SK-N-MC (cell line): Measurements from ENCODE around the gene P2RY2.

Source experiments
- DNase-seq: peaks from one replicate; pipeline ENCODE4 v3.0.0-alpha.2; 2011; ENCODE audit warnings: low read depth, low spot score
- H3K27ac ChIP-seq: fragments of 200-600 bp; sonication (generic); 2 replicates; pipeline ENCODE4 v1.5.1; 2016; ENCODE audit warnings: mixed run types
- H3K36me3 ChIP-seq: fragments of 200-600 bp; sonication (generic); 2 replicates; pipeline ENCODE4 v1.6.1; 2017; ENCODE audit warnings: antibody characterized with exemption, low read length, mixed read lengths; ENCODE audit not compliant: insufficient read depth
- H3K4me3 ChIP-seq: fragments of 200-600 bp; sonication (generic); 2 replicates; pipeline ENCODE4 v1.5.1; 2016
- H3K9ac ChIP-seq: fragments of 200-600 bp; sonication (generic); 2 replicates; pipeline ENCODE4 v1.8.0; 2017; ENCODE audit warnings: mixed run types, mixed read lengths; ENCODE audit not compliant: insufficient read length
- H3K9me3 ChIP-seq: fragments of 200-600 bp; sonication (generic); 2 replicates; pipeline ENCODE4 v1.6.1; 2017; ENCODE audit warnings: low read depth, mild to moderate bottlenecking, antibody characterized with exemption, low read length, moderate library complexity, mixed read lengths
- EZH2 ChIP-seq: fragments of 200-600 bp; sonication (generic); IDR thresholded peaks from one replicate; pipeline ENCODE4 v1.6.1; 2017; ENCODE audit warnings: antibody characterized with exemption
- FOXP2 ChIP-seq: optimal IDR thresholded peaks from 2 replicates; pipeline ENCODE3; 2011; ENCODE audit warnings: mild to moderate bottlenecking, moderate library complexity; ENCODE audit not compliant: insufficient read depth; ENCODE audit errors: extremely low read length, control extremely low read depth
- POLR2AphosphoS5 ChIP-seq: IDR thresholded peaks from 2 replicates; pipeline ENCODE4 v1.6.1; 2012; ENCODE audit warnings: mild to moderate bottlenecking, low read depth, low read length, borderline replicate concordance

The P2RY2 gene

DNA sequence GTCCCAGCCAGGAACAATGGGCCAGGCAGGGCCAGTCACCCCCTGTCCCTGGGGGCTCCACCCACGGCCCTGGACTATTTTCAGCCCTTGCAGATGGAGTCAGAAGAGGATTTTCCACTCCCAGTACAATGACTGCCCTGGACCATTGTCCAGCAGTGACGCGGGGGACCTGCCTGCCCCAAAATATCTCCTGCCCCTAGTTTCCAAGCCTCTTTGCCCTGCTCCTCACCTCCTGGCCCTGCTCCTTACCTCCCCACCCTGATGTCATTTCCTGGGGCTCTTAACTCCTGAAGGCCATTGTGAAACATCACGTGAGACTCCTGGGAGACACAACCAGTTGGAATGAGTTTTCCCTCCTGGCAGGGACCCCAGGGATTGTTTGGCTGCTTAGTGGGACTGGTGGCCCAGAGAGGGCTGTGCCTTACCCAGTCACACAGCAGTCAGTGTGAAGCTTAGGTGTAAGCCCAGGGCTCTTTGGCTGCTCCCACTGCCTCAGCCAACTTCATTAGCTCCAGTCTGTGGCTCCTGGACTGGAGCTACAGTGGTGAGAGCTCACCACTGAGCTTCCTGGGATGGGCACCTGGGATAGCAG is 22.2 kb downstream of the P2RY2 start:
- TF ChIP-seq EZH2, result no peak
- no peak for TF ChIP-seq FOXP2
- no peak for TF ChIP-seq POLR2AphosphoS5
- H3K4me3 ChIP-seq, result no peak overlapping the region
- no peaks in the 10 kb centered on the region for H3K36me3 ChIP-seq
- H3K9ac ChIP-seq, result no peak overlapping the region
- no peaks in the 10 kb centered on the region for H3K9me3 ChIP-seq
- no peak for DNase-seq
- H3K27ac ChIP-seq, result no peak overlapping the region

DNA sequence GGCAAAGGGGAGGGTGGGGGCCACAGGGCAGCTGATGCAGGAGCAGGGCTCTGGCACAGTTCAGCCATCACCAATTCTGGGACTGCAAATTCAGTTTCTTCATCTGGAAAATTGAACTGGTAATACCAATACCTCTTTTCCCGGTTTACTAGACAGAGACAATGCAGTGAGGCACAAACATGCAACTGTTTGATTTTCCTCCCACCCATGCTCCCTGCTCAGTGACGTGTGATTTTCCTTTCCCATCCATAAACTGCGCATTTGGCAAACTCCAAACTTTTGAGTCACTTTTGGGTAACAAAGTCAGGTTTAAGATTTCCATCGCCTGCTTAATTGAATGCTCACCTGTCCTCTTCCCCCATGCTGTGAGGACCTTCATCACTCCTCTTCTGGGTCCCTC is 23.2 kb downstream of the P2RY2 start:
- Histone ChIP-seq H3K9me3 (no peaks in the 10 kb centered on the region), H3K36me3 (no peaks in the 10 kb centered on the region), H3K9ac (no peak overlapping the region), H3K27ac (no peak overlapping the region), H3K4me3 (no peak overlapping the region)
- no peak for DNase-seq
- TF ChIP-seq POLR2AphosphoS5 (no peak), FOXP2 (no peak), EZH2 (no peak)

- H3K4me3 ChIP-seq, result peak overlapping the region; percentile 63
- TF ChIP-seq POLR2AphosphoS5, result no peak
- TF ChIP-seq FOXP2, result peak; percentile 62
Measured at GRCh38 chr11:73242251-73243092, 24.4 kb downstream of the P2RY2 start.

DNA sequence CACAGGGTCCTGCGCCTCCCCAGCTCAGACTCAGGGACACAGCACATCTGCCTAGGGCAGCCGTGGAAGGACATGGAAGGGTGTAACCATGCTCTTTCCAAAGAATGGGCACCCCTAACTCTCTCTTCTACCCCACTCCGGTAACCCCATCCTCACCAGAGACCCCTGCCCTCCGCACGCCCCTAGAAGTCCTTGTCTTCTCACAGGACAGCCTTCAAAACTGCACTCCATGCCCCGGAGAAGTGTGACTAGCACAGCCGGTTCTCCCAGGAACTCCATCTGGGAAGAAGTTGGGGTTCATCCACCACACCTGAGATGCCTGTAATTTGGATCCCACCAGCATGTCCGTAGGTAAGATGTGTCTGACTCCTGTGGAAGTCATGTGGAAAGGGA is 25.0 kb downstream of the P2RY2 start:
- no peak overlapping the region for H3K9ac ChIP-seq
- no peak overlapping the region for H3K4me3 ChIP-seq
- no peaks in the 10 kb centered on the region for H3K9me3 ChIP-seq
- no peaks in the 10 kb centered on the region for H3K36me3 ChIP-seq
- TF ChIP-seq POLR2AphosphoS5 (no peak), FOXP2 (no peak), EZH2 (no peak)
- no peak for DNase-seq
- no peak overlapping the region for H3K27ac ChIP-seq

More at GRCh38 chr11:73242251-73243092, 24.4 kb downstream of the P2RY2 start:
- no peak overlapping the region for H3K9ac ChIP-seq
- H3K27ac ChIP-seq, result no peak overlapping the region
- no peaks in the 10 kb centered on the region for H3K36me3 ChIP-seq
- H3K9me3 ChIP-seq, result no peaks in the 10 kb centered on the region
- DNase-seq, result no peak

DNA sequence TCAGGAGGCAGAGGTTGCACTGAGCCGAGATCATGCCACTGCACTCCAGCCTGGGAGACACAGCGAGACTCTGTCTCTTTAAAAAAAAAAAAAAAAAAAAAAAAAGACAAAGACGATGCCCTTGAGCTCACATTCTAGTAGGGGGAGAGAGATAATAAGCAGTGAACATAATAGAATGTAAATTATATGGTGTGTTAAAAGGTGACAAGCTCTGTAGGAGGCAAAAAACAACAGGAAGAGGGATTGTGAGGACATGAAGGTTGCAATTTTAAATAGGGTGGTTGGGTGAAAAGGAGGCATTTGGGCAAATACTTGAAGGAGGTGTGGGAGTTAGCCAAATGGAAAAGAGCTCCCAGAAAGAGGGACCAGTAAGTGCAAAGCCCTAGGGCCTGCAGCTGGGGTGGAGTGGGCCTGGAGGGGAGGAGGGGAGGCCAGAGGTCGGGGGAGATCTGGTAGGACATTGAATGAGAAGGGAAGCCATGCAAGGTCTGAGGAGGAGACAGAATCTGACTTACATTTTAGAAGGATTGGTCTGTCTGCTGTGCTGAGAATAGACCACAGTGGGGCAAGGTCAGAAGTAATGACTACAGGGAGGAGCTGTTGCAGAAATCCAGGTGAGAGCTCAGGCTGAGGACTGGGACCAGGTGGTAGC is 26.6 kb downstream of the P2RY2 start:
- DNase-seq, result no peak
- Histone ChIP-seq H3K4me3 (no peak overlapping the region), H3K9me3 (no peaks in the 10 kb centered on the region), H3K36me3 (no peaks in the 10 kb centered on the region), H3K27ac (no peak overlapping the region), H3K9ac (no peak overlapping the region)
- no peak for TF ChIP-seq EZH2
- no peak for TF ChIP-seq FOXP2
- no peak for TF ChIP-seq POLR2AphosphoS5

DNA sequence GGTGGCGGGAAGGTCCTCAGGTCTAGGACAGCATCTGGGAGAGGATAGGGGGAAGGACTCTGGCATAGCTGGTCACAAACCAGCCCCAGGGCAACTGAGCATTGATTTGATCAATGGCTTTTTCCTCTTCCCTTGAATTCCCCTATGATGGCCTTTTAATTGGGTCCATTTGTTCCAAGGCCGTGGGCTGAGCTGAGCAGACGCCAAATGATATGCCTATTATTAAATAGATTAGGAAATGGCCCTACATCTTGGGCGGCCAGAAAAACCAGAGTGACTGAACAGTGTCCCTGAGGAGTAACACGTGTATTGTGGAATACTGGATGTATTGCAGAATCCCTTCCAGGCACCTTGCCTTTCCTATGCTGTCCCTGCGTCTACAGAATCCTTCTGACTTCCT is 27.4 kb downstream of the P2RY2 start:
- TF ChIP-seq FOXP2 (no peak), EZH2 (no peak), POLR2AphosphoS5 (no peak)
- no peak overlapping the region for H3K9ac ChIP-seq
- no peak overlapping the region for H3K27ac ChIP-seq
- no peak overlapping the region for H3K4me3 ChIP-seq
- no peaks in the 10 kb centered on the region for H3K9me3 ChIP-seq
- H3K36me3 ChIP-seq, result no peaks in the 10 kb centered on the region
- DNase-seq, result no peak

- TF ChIP-seq EZH2 (no peak), FOXP2 (no peak), POLR2AphosphoS5 (no peak)
Measured at GRCh38 chr11:73246303-73246702, 28.2 kb downstream of the P2RY2 start.

GRCh38 chr11:73248526-73249185 is 30.6 kb downstream of the P2RY2 start:
- Histone ChIP-seq H3K36me3 (no peaks in the 10 kb centered on the region), H3K9ac (no peak overlapping the region), H3K27ac (no peak overlapping the region), H3K4me3 (no peak overlapping the region), H3K9me3 (no peaks in the 10 kb centered on the region)
- no peak for DNase-seq
- no peak for TF ChIP-seq POLR2AphosphoS5
- TF ChIP-seq EZH2, result no peak
- no peak for TF ChIP-seq FOXP2

More at GRCh38 chr11:73246303-73246702, 28.2 kb downstream of the P2RY2 start:
- no peak for DNase-seq
- no peak overlapping the region for H3K4me3 ChIP-seq
- H3K36me3 ChIP-seq, result no peaks in the 10 kb centered on the region
- no peaks in the 10 kb centered on the region for H3K9me3 ChIP-seq
- no peak overlapping the region for H3K9ac ChIP-seq
- no peak overlapping the region for H3K27ac ChIP-seq
